Fibroblast of mammary gland (primary cell): ENCODE data around the gene HERC4.
A peak's percentile ranks its signal among the peaks of the same experiment; 100 is the strongest.

Experiments used
- DNase-seq: peaks from one replicate; pipeline ENCODE4 v3.0.0-alpha.2; 2010; ENCODE audit warnings: low read depth
- H3K4me3 ChIP-seq: 2 replicates; pipeline ENCODE4 v1.5.1; 2011; ENCODE audit warnings: low read depth, mild to moderate bottlenecking, low read length, moderate library complexity; ENCODE audit not compliant: control insufficient read depth
- CTCF ChIP-seq: conservative IDR thresholded peaks from 2 replicates; pipeline ENCODE4 v1.5.1; 2011; ENCODE audit warnings: low read depth, low read length, inconsistent platforms; ENCODE audit not compliant: control insufficient read depth, insufficient read depth

HERC4 gene

GRCh38 chr10:68052463-68052862 lies 22.6 kb downstream of the HERC4 start:
- DNase-seq: no peak
- no peak overlapping the region for H3K4me3 ChIP-seq
- TF ChIP-seq CTCF: no peak

- no peak for TF ChIP-seq CTCF
- no peak overlapping the region for H3K4me3 ChIP-seq
- no peak for DNase-seq
Measured at GRCh38 chr10:68049289-68050078, 25.6 kb downstream of the HERC4 start.

- no peak overlapping the region for H3K4me3 ChIP-seq
- TF ChIP-seq CTCF: no peak
- peak; percentile 38 for DNase-seq
Measured at GRCh38 chr10:68047554-68048327, 27.3 kb downstream of the HERC4 start.

- DNase-seq: no peak
- TF ChIP-seq CTCF: no peak
- H3K4me3 ChIP-seq: no peak overlapping the region
Measured at GRCh38 chr10:68047122-68047521, 28.0 kb downstream of the HERC4 start.

- no peak for DNase-seq
- TF ChIP-seq CTCF: no peak
- H3K4me3 ChIP-seq: no peak overlapping the region
Measured at GRCh38 chr10:68046642-68047041, 28.4 kb downstream of the HERC4 start.

GRCh38 chr10:68043030-68043429 lies 32.1 kb downstream of the HERC4 start:
- DNase-seq: peak; percentile 40
- H3K4me3 ChIP-seq: no peak overlapping the region
- TF ChIP-seq CTCF: no peak
